ENCODE measurements around the gene ICAM4.

- TF ChIP-seq, protein P1, sequence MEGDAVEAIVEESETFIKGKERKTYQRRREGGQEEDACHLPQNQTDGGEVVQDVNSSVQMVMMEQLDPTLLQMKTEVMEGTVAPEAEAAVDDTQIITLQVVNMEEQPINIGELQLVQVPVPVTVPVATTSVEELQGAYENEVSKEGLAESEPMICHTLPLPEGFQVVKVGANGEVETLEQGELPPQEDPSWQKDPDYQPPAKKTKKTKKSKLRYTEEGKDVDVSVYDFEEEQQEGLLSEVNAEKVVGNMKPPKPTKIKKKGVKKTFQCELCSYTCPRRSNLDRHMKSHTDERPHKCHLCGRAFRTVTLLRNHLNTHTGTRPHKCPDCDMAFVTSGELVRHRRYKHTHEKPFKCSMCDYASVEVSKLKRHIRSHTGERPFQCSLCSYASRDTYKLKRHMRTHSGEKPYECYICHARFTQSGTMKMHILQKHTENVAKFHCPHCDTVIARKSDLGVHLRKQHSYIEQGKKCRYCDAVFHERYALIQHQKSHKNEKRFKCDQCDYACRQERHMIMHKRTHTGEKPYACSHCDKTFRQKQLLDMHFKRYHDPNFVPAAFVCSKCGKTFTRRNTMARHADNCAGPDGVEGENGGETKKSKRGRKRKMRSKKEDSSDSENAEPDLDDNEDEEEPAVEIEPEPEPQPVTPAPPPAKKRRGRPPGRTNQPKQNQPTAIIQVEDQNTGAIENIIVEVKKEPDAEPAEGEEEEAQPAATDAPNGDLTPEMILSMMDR (IDR thresholded peaks at IDR 0.05; ENCODE audit: low read depth, low read length, poor library complexity, severe bottlenecking): no peak
- no peak for TF ChIP-seq EZH2phosphoT487 (IDR thresholded peaks at IDR 0.05; ENCODE audit: borderline replicate concordance, low read length)
Measured at GRCh38 chr19:10309423-10309822, 22.7 kb downstream of the ICAM4 start, which contains the start of gene ZGLP1.

All from DOHH2 (cell line).